ENCODE data around the gene ELOVL1. TPM values are rescaled to one million over a fixed set of nuclear protein-coding genes. Genes with fewer than 3 reads are reported as not detected.
A peak's percentile ranks its signal among the peaks of the same experiment; 100 is the strongest.

ELOVL1 gene
- total and polyA plus RNA-seq, 4 donors: 12.8 to 50.3 (median 35.3) TPM

DNA sequence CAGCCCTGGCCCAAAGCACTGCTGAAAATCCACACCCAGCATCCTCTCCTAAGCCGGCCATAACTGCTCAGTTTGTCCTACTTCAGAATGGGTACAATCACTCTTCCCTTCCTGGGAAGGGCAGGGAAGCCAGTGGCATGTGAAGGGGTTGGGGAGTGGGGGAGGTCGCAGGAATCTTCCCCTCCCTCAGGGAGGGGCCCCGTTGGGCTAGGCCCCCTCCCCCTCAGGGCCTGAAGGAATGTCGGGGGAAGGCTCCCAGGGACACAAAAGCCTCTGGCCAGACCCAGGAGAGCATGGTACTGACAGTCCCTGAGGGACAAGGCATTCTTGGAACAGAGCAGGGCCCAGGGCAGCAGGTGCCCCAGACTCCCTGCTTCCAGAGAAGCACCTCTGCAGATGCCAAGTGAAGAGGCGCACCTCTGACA lies 1.2 kb downstream of the ELOVL1 start:
- peaks cover 7 to 22% (median 16%) of the 10 kb centered on the region in 4 donors for H3K4me1 ChIP-seq (ENCODE audit: control insufficient read depth in 4 of 4, insufficient read depth in 4 of 4, low read length in 3 of 4)
- no peak for TF ChIP-seq ATF3 (IDR thresholded peaks at IDR 0.05)
- no peak for TF ChIP-seq JUND (IDR thresholded peaks at IDR 0.05)
- TF ChIP-seq, protein P1, sequence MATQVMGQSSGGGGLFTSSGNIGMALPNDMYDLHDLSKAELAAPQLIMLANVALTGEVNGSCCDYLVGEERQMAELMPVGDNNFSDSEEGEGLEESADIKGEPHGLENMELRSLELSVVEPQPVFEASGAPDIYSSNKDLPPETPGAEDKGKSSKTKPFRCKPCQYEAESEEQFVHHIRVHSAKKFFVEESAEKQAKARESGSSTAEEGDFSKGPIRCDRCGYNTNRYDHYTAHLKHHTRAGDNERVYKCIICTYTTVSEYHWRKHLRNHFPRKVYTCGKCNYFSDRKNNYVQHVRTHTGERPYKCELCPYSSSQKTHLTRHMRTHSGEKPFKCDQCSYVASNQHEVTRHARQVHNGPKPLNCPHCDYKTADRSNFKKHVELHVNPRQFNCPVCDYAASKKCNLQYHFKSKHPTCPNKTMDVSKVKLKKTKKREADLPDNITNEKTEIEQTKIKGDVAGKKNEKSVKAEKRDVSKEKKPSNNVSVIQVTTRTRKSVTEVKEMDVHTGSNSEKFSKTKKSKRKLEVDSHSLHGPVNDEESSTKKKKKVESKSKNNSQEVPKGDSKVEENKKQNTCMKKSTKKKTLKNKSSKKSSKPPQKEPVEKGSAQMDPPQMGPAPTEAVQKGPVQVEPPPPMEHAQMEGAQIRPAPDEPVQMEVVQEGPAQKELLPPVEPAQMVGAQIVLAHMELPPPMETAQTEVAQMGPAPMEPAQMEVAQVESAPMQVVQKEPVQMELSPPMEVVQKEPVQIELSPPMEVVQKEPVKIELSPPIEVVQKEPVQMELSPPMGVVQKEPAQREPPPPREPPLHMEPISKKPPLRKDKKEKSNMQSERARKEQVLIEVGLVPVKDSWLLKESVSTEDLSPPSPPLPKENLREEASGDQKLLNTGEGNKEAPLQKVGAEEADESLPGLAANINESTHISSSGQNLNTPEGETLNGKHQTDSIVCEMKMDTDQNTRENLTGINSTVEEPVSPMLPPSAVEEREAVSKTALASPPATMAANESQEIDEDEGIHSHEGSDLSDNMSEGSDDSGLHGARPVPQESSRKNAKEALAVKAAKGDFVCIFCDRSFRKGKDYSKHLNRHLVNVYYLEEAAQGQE (IDR thresholded peaks at IDR 0.05): no peak
- no peak for TF ChIP-seq SP1 (IDR thresholded peaks at IDR 0.05)
- TF ChIP-seq RXRA (IDR thresholded peaks at IDR 0.05): no peak
- TF ChIP-seq YY1 (IDR thresholded peaks at IDR 0.05): no peak
- no peaks in the 10 kb centered on the region for H3K9me3 ChIP-seq (ENCODE audit: control insufficient read depth in 4 of 4, low read length in 3 of 4)
- H3K27ac ChIP-seq (ENCODE audit: low read depth in 1 of 2, low read length in 2 of 2): peak overlapping the region in 1 of 2 donors; percentile 86
- H3K4me3 ChIP-seq (ENCODE audit: low read depth in 1 of 3, low read length in 3 of 3): peak overlapping the region in 2 of 3 donors; percentile 52 to 71
- no peak for DNase-seq (ENCODE audit: low spot score)
- no peaks in the 10 kb centered on the region for H3K27me3 ChIP-seq (ENCODE audit: control insufficient read depth in 4 of 4, insufficient read depth in 4 of 4, low read length in 3 of 4)
- WGBS: 42% methylated on average over 5 of the region's 5 CpGs
- peaks cover 2 to 28% (median 17%) of the 10 kb centered on the region in 4 donors for H3K36me3 ChIP-seq (ENCODE audit: control insufficient read depth in 4 of 4, insufficient read depth in 3 of 4, low read depth in 1 of 4, low read length in 3 of 4)
- no peak overlapping the region for H3K9ac ChIP-seq (ENCODE audit: low read depth in 1 of 2, low read length in 2 of 2)

DNA sequence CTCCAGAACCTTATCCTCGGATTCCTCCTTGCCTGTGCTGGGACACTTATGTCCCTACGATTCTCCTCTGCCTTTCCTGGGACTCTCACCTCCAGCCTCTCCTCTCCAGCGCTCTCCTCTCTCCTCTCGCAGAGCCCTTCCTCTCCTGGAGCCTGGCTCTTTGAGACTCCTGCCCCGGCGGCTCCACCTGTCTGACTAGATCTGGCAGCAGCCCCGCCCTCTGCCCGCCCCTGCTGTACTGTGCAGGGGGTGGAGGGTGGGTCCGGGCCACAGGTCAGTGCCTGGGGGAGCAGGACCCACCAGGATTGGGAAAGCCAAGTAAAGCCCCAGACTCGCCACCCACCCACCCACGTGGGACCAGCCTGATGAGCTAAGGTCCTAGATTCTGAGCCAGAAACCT lies 1.6 kb downstream of the ELOVL1 start:
- peak; percentile 79 for DNase-seq (ENCODE audit: low spot score)
- peaks cover 7 to 22% (median 16%) of the 10 kb centered on the region in 4 donors for H3K4me1 ChIP-seq (ENCODE audit: control insufficient read depth in 4 of 4, insufficient read depth in 4 of 4, low read length in 3 of 4)
- no peaks in the 10 kb centered on the region for H3K27me3 ChIP-seq (ENCODE audit: control insufficient read depth in 4 of 4, insufficient read depth in 4 of 4, low read length in 3 of 4)
- no peak overlapping the region for H3K4me3 ChIP-seq (ENCODE audit: low read depth in 1 of 3, low read length in 3 of 3)
- no peak overlapping the region for H3K9ac ChIP-seq (ENCODE audit: low read depth in 1 of 2, low read length in 2 of 2)
- WGBS: 71% methylated on average over 11 of the region's 11 CpGs
- H3K36me3 ChIP-seq (ENCODE audit: control insufficient read depth in 4 of 4, insufficient read depth in 3 of 4, low read depth in 1 of 4, low read length in 3 of 4): peaks cover 2 to 32% (median 19%) of the 10 kb centered on the region in 4 donors
- H3K9me3 ChIP-seq (ENCODE audit: control insufficient read depth in 4 of 4, low read length in 3 of 4): no peaks in the 10 kb centered on the region
- no peak overlapping the region for H3K27ac ChIP-seq (ENCODE audit: low read depth in 1 of 2, low read length in 2 of 2)
- no peak for TF ChIP-seq JUND (IDR thresholded peaks at IDR 0.05)

GRCh38 chr1:43365678-43366077 lies 2.1 kb downstream of the ELOVL1 start:
- TF ChIP-seq YY1 (IDR thresholded peaks at IDR 0.05): no peak
- TF ChIP-seq, protein P1 (IDR thresholded peaks at IDR 0.05): no peak
- Histone ChIP-seq H3K27me3 (ENCODE audit: control insufficient read depth in 4 of 4, insufficient read depth in 4 of 4, low read length in 3 of 4) (no peaks in the 10 kb centered on the region), H3K27ac (ENCODE audit: low read depth in 1 of 2, low read length in 2 of 2) (no peak overlapping the region), H3K4me3 (ENCODE audit: low read depth in 1 of 3, low read length in 3 of 3) (no peak overlapping the region), H3K4me1 (ENCODE audit: control insufficient read depth in 4 of 4, insufficient read depth in 4 of 4, low read length in 3 of 4) (peaks cover 7 to 22% (median 16%) of the 10 kb centered on the region in 4 donors), H3K36me3 (ENCODE audit: control insufficient read depth in 4 of 4, insufficient read depth in 3 of 4, low read depth in 1 of 4, low read length in 3 of 4) (peaks cover 2 to 36% (median 20%) of the 10 kb centered on the region in 4 donors), H3K9me3 (ENCODE audit: control insufficient read depth in 4 of 4, low read length in 3 of 4) (no peaks in the 10 kb centered on the region), H3K9ac (ENCODE audit: low read depth in 1 of 2, low read length in 2 of 2) (no peak overlapping the region)
- no peak for DNase-seq (ENCODE audit: low spot score)
- WGBS: 88% methylated on average over 2 of the region's 2 CpGs
